Suprapubic skin (tissue), 4 donors: ENCODE results near the gene DTD1. TPM values are rescaled to one million over a fixed set of nuclear protein-coding genes. Genes with fewer than 3 reads are reported as not detected.

Source experiments
- DNase-seq, 2 donors: peaks; one replicate each; pipeline ENCODE4 v3.0.0-alpha.2; 2019; ENCODE audit warnings: low spot score in 2 of 2
- H3K27ac ChIP-seq: fragments of 200-600 bp; sonication (generic); one replicate; pipeline ENCODE4 v1.5.1; 2019
- H3K27me3 ChIP-seq: fragments of 200-600 bp; sonication (generic); one replicate; pipeline ENCODE4 v1.5.1; 2019
- H3K36me3 ChIP-seq: fragments of 200-600 bp; sonication (generic); one replicate; pipeline ENCODE4 v1.5.1; 2019
- H3K4me1 ChIP-seq: fragments of 200-600 bp; sonication (generic); one replicate; pipeline ENCODE4 v1.5.1; 2019
- H3K4me3 ChIP-seq: fragments of 200-600 bp; sonication (generic); one replicate; pipeline ENCODE4 v1.5.1; 2019; ENCODE audit warnings: mild to moderate bottlenecking
- H3K9me3 ChIP-seq: fragments of 200-600 bp; sonication (generic); one replicate; pipeline ENCODE4 v1.5.1; 2019
- EP300 ChIP-seq: sonication (generic); formaldehyde crosslinking; IDR thresholded peaks from one replicate; pipeline ENCODE4 v1.6.1; 2017; ENCODE audit warnings: antibody characterized with exemption
- POLR2A ChIP-seq, 2 donors: fragments of 450-650 bp; IDR thresholded peaks; one replicate each; pipeline ENCODE4 v1.6.1; 2017; ENCODE audit warnings: antibody characterized with exemption in 2 of 2, mild to moderate bottlenecking in 2 of 2, moderate library complexity in 2 of 2
- POLR2AphosphoS5 ChIP-seq, 3 donors: sonication (generic); formaldehyde crosslinking; IDR thresholded peaks; one replicate each; pipeline ENCODE4 v1.6.1; 2017; ENCODE audit warnings: antibody characterized with exemption in 3 of 3
- WGBS: methylation state at CpG from one replicate; pipeline ENCODE4 v1.1.5; 2018; 5-methylcytosine and 5-hydroxymethylcytosine counted together
- total RNA-seq, 4 donors: library from RNA; depleted of rRNA; stranded (reverse); fragments of >200 nt; gene quantifications; one replicate each; pipeline ENCODE4 v1.1.0, GENCODE V29; 2016
- TF ChIP-seq, protein P1 (sequence below), 2 donors: fragments of 200-600 bp in 1 of 2; fragments of 450-650 bp in 1 of 2; sonication (generic) in 1 of 2; IDR thresholded peaks; one replicate each; pipeline ENCODE4 v1.5.1; 2016 to 2019; ENCODE audit warnings: antibody characterized with exemption in 2 of 2, mild to moderate bottlenecking in 1 of 2, moderate library complexity in 1 of 2

Gene DTD1
- total RNA-seq, 4 donors from 2014 or later: 22.5 to 33.2 (median 27.0) TPM

DNA sequence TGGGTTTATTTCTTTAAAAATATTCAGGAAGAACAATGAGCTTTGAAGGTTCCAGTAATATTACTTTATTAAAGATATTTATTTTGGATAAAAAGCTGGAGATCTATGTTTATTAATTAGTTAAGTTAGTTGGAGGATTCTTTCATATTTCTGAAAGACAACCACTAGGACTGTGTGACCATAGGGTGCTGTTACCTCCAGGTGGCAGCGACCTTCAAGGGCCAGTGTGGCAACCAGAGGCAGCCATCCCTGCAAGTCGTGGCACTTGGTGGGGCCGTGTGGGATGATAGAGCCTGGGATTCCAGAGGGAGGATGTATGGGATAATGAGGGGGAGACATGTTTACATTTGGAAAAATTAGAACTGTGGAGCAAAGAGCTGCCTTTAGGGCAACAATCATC, 130.3 kb downstream of the DTD1 start:
- no peaks in the 10 kb centered on the region for H3K36me3 ChIP-seq
- peaks cover 3% of the 10 kb centered on the region for H3K4me1 ChIP-seq
- H3K4me3 ChIP-seq: no peak overlapping the region
- no peak overlapping the region for H3K27ac ChIP-seq
- no peaks in the 10 kb centered on the region for H3K9me3 ChIP-seq
- WGBS: 72% methylated on average over 3 of the region's 3 CpGs
- TF ChIP-seq EP300 (no peak), POLR2AphosphoS5 (IDR thresholded peaks at IDR 0.05) (no peak), POLR2A (IDR thresholded peaks at IDR 0.05) (no peak)
- TF ChIP-seq, protein P1, sequence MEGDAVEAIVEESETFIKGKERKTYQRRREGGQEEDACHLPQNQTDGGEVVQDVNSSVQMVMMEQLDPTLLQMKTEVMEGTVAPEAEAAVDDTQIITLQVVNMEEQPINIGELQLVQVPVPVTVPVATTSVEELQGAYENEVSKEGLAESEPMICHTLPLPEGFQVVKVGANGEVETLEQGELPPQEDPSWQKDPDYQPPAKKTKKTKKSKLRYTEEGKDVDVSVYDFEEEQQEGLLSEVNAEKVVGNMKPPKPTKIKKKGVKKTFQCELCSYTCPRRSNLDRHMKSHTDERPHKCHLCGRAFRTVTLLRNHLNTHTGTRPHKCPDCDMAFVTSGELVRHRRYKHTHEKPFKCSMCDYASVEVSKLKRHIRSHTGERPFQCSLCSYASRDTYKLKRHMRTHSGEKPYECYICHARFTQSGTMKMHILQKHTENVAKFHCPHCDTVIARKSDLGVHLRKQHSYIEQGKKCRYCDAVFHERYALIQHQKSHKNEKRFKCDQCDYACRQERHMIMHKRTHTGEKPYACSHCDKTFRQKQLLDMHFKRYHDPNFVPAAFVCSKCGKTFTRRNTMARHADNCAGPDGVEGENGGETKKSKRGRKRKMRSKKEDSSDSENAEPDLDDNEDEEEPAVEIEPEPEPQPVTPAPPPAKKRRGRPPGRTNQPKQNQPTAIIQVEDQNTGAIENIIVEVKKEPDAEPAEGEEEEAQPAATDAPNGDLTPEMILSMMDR (IDR thresholded peaks at IDR 0.05): no peak
- DNase-seq: no peak
- H3K27me3 ChIP-seq: no peaks in the 10 kb centered on the region

DNA sequence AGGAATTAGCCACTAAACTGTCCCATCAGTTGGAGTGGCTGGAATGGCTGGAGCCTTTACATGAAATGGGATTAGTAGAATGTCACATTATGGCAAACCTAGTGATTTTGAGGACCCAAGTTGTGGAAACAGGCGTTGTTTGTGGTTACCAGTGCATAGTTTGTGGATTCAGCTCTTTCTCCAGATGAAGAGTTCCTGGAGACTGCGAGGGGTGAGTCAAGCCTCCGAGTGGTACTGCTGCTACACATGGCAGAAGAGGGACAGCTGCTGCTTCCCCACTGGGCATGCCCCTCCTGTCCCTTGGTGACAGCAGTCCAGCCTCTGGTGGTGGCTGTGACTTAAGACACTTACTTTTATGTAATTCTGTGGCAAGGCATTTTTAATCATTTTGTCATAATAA, 131.6 kb downstream of the DTD1 start:
- 78% methylated on average over 3 of the region's 3 CpGs for WGBS

DNA sequence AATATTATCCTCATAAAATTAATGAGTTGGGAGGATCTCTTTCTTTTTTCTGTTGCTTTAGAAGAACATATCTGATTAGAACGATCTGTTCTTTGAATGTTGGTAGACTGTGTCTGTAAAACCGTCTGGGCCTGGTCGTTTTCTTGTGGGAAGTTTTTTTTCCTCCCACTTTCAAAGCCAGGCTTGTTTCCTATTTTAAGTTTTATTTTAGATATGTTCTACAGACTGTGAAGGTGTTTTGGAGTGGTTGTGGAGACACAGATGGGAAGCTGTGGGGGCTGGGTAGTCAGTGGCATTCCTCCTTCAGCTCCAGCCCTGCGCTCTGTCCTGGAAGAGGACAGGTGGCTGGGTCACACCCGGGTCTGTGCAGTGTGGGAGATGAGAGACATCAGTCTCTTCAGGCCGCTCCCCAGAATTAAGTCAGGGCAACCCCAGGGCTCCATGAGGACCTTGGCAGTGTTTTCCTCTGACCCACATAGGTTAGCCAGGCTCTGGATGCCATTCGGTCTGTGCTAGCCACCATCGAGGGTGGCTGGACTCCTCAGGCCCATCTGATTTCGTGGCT, 133.8 kb downstream of the DTD1 start:
- no peak overlapping the region for H3K27ac ChIP-seq
- no peaks in the 10 kb centered on the region for H3K9me3 ChIP-seq
- no peaks in the 10 kb centered on the region for H3K27me3 ChIP-seq
- DNase-seq: no peak
- TF ChIP-seq POLR2AphosphoS5 (IDR thresholded peaks at IDR 0.05) (no peak), POLR2A (IDR thresholded peaks at IDR 0.05) (no peak), EP300 (no peak)
- TF ChIP-seq, protein P1 (IDR thresholded peaks at IDR 0.05): no peak
- H3K36me3 ChIP-seq: no peaks in the 10 kb centered on the region
- 90% methylated on average over 9 of the region's 9 CpGs for WGBS
- no peak overlapping the region for H3K4me3 ChIP-seq
- peaks cover 3% of the 10 kb centered on the region for H3K4me1 ChIP-seq

More for the DNA sequence above, 131.6 kb downstream of the DTD1 start:
- no peak for DNase-seq
- no peaks in the 10 kb centered on the region for H3K9me3 ChIP-seq
- TF ChIP-seq, protein P1 (IDR thresholded peaks at IDR 0.05): no peak
- TF ChIP-seq POLR2AphosphoS5 (IDR thresholded peaks at IDR 0.05) (no peak), POLR2A (IDR thresholded peaks at IDR 0.05) (no peak), EP300 (no peak)
- H3K36me3 ChIP-seq: no peaks in the 10 kb centered on the region
- no peak overlapping the region for H3K4me3 ChIP-seq
- no peak overlapping the region for H3K27ac ChIP-seq
- H3K27me3 ChIP-seq: no peaks in the 10 kb centered on the region
- peaks cover 3% of the 10 kb centered on the region for H3K4me1 ChIP-seq

DNA sequence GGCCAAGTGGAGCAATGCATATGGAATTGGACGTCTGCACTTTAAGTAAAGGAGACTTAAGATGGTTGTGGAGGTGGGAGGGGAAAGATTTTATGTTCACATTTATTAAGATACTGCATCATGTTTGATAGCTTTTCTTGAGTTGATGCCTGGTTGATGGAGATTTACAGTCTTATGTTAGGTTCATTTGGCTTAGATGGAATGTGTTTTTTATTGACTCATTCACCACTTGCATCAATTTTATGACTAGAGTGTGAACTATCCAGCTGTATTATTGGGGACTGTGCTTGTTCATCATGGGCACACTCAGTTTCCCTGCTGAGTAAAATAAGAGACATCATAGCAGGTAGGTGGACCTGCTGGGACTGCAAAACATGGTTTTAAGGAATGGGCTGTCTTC, 134.5 kb downstream of the DTD1 start:
- H3K4me3 ChIP-seq: no peak overlapping the region
- TF ChIP-seq POLR2AphosphoS5 (IDR thresholded peaks at IDR 0.05) (no peak), POLR2A (IDR thresholded peaks at IDR 0.05) (no peak), EP300 (no peak)
- TF ChIP-seq, protein P1 (IDR thresholded peaks at IDR 0.05): no peak
- no peak overlapping the region for H3K27ac ChIP-seq
- WGBS: 94% methylated on average over 1 of the region's 1 CpG
- peaks cover 3% of the 10 kb centered on the region for H3K4me1 ChIP-seq
- no peaks in the 10 kb centered on the region for H3K36me3 ChIP-seq
- H3K9me3 ChIP-seq: no peaks in the 10 kb centered on the region
- no peak for DNase-seq
- no peaks in the 10 kb centered on the region for H3K27me3 ChIP-seq

DNA sequence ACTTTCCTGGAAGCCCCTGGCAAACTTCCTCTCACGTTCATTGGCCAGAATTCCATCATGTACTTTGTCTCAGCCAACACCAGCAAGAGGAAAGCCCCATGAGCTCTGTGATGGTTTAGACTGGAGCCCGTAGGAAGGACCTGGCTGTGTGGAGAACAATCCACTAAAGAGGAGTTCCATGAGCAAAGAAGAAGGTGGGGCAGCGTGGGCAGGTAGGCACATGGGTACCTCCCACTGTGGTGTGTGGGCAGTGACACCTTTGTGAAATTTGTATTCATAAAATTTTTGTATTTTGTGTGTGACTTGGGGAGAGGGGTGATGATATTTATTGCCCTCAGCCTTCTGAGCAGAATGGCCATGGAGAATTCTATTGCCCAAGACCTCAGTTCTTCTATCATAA, 136.2 kb downstream of the DTD1 start:
- Histone ChIP-seq H3K4me3 (no peak overlapping the region), H3K9me3 (no peaks in the 10 kb centered on the region), H3K27ac (no peak overlapping the region), H3K4me1 (peaks cover 3% of the 10 kb centered on the region), H3K36me3 (no peaks in the 10 kb centered on the region), H3K27me3 (no peaks in the 10 kb centered on the region)
- TF ChIP-seq, protein P1 (IDR thresholded peaks at IDR 0.05): no peak
- no peak for TF ChIP-seq POLR2A (IDR thresholded peaks at IDR 0.05)
- no peak for DNase-seq
- 91% methylated on average over 3 of the region's 3 CpGs for WGBS
